ENCODE results near the gene SMYD3. TPM values are rescaled to one million over a fixed set of nuclear protein-coding genes. Genes with fewer than 3 reads are reported as not detected.

Gene SMYD3
- total and polyA plus RNA-seq, 9 of the 15 experiments (the other 6 are each of a cell fraction or from before 2014, with no cell fraction given): 128 to 440 (median 197) TPM

GRCh38 chr1:245810789-245811337, 696.2 kb downstream of the SMYD3 start:
- WGBS (ENCODE audit: insufficient coverage, low coverage, missing lambda C conversion rate): 89% methylated on average over 7 of the region's 7 CpGs
- ChIA-PET POLR2A (interaction anchor here (0.6 to 1.0 kb wide), 2 partner anchors 9 to 10 kb away, joined by 3 to 4 read pairs; no protein-coding TSS in a partner anchor), CTCF (ENCODE audit: low intra/inter-chr PET ratio) (no interaction called here)
- H3K4me3 ChIP-seq: no peak overlapping the region
- H3K4me2 ChIP-seq (ENCODE audit: insufficient read depth, low read length): no peak overlapping the region
- no peak for FAIRE-seq
- no TSS peak for BruUV-seq (replicated peaks)
- H3K9me1 ChIP-seq (ENCODE audit: control insufficient read depth, insufficient read depth, low read length): no peaks in the 10 kb centered on the region
- intact Hi-C loops (cut with micrococcal nuclease) (no loop called here), in situ Hi-C loops (cut with MboI) (no loop called here)
- no peak overlapping the region for H2AFZ ChIP-seq (ENCODE audit: low read depth, low read length)
- no peak for DNase-seq (ENCODE audit: extremely low read depth in 1 of 4, low spot score in 3 of 4)
- no peak for ATAC-seq
- H3K27me3 ChIP-seq (ENCODE audit: control insufficient read depth in 2 of 2, insufficient read depth in 2 of 2, low read length in 2 of 2): no peaks in the 10 kb centered on the region
- TF ChIP-seq DMBX1 (CRISPR knock-in tag; IDR thresholded peaks at IDR 0.05; ENCODE audit: borderline replicate concordance): no peak
- no peak for TF ChIP-seq KAT8 (IDR thresholded peaks at IDR 0.05; ENCODE audit: low read depth)
- TF ChIP-seq DDX20 (tag; IDR thresholded peaks at IDR 0.05; ENCODE audit: low read depth): no peak
- no peak for TF ChIP-seq ZNF134 (CRISPR knock-in tag; conservative IDR thresholded peaks at IDR 0.05)
- TF ChIP-seq CREB5 (CRISPR knock-in tag; IDR thresholded peaks at IDR 0.05): no peak
- no peak for TF ChIP-seq MNT (conservative IDR thresholded peaks at IDR 0.05)
- no peak for TF ChIP-seq ZBTB5 (IDR thresholded peaks at IDR 0.05)
- TF ChIP-seq FOS (IDR thresholded peaks at IDR 0.05; ENCODE audit: extremely low read depth, insufficient read length): no peak
- no peaks in the 10 kb centered on the region for H4K20me1 ChIP-seq (replicated peaks; ENCODE audit: control insufficient read depth, insufficient read depth, low read length)
- no peak overlapping the region for H3K27ac ChIP-seq (ENCODE audit: extremely low read depth, low read depth, low read length)
- no peaks in the 10 kb centered on the region for H3K9me3 ChIP-seq (replicated peaks; ENCODE audit: control insufficient read depth, insufficient read depth, low read depth, low read length)
- peaks cover 0 to 8% of the 10 kb centered on the region in 2 experiments; a peak in 4 of 5 replicates for H3K4me1 ChIP-seq (replicated peaks in 1 of 2; ENCODE audit: control insufficient read depth in 2 of 2, insufficient read depth in 2 of 2, low read length in 2 of 2)
- H3K79me2 ChIP-seq (ENCODE audit: control insufficient read depth, insufficient read depth, low read length): peaks cover 12% of the 10 kb centered on the region
- peaks cover 46% of the 10 kb centered on the region; the same call in 1 of the 3 replicates for H3K36me3 ChIP-seq (ENCODE audit: control insufficient read depth, insufficient read depth, low read length)
- H3K9ac ChIP-seq (ENCODE audit: insufficient read depth in 1 of 2, low read depth in 2 of 2, low read length in 2 of 2): no peak overlapping the region

Data from K562 (cell line).